GM19468 (cell line): ENCODE results near the gene MAD1L1.

Experiments
- ATAC-seq: cut with Tn5 transposase; IDR thresholded peaks from one replicate; pipeline ENCODE4 v1.9.1; 2021; ENCODE audit warnings: mild to moderate bottlenecking, moderate library complexity, moderate number of reproducible peaks; ENCODE audit not compliant: unreplicated experiment; ENCODE audit errors: extremely low read depth

MAD1L1 gene

DNA sequence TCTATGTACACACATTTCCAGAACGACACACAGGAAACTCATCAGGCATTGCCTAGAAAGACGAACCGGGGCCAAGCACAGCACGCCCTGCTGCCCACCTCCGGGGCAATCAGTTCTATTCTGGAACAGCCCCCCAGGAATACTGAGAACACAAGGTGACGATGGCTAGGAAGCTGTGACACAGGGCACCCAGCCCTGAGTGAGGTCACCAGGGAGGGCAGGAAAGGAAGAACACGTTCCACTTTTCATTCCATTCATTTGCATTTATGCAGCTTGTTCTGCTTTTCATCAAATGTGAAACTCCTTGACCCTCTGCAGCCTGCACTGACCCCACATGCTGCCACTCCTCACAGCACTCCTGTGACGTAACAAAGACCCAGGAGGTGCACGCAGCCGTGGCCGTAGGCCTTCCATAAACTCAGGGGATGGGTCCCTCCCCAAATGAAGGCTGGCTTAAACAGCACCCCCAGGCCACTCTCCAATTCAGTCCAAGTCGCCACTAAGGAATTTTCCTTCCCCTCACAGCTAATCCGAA, 28.9 kb downstream of the MAD1L1 start:
- no peak for ATAC-seq

DNA sequence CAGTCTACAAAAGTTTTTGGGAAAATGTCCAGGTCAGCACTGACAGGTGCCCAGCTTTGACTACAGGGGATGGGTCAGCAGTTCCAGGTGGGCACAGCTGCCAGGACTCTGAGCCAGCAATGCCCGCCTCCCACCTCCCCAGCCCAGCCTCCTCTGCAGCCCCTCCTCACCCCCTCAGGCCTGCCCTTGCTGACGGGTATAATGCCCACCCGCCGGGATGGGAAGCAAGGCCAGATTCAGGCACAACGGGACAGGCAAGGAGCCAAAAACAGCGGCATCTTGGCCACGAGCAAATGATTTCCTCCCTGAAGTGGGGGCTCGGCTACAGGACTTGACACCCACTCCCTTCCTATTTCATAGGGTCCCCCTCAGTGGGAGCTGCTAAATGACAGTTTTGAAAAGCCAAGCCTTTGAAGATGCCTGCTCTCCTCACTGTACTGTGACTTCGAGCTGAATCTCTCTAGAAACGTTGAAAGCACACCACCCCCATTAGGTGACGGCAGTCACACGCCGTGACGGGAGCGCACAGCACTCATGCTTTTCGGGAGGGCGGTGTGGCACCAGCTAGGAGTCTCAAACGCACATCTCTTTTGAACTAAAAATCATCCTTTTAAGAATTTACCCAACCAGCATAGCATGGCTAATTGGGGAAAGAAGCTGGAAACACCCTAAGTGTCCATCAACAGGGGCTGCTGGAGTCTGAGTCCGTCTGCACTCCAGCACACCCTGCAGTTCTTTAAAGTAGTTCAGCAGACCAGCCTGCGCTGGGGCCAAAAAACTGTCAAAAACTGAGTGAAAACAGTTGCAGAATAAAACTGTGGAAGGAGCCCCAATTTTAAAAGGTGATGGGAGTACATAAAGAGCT, 29.6 kb downstream of the MAD1L1 start:
- no peak for ATAC-seq

DNA sequence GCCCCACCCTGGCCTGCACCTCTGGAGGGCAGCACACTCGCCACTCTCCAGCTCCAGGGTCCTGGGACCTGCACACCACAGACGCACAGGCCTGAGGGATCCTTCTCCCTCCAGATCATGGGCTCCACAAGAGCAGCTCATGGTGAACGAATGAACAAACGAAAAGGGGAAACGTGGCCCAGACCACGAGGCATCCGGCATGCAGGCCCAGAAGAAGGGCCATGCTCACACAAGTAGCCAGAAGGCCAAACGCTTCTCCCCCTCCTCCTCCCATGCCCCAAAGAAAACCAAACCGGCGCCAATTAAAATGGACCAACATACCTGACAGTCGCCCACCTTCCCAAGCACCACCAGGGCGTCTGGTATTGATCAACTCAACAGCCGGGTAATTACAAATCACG, 30.4 kb downstream of the MAD1L1 start:
- no peak for ATAC-seq

DNA sequence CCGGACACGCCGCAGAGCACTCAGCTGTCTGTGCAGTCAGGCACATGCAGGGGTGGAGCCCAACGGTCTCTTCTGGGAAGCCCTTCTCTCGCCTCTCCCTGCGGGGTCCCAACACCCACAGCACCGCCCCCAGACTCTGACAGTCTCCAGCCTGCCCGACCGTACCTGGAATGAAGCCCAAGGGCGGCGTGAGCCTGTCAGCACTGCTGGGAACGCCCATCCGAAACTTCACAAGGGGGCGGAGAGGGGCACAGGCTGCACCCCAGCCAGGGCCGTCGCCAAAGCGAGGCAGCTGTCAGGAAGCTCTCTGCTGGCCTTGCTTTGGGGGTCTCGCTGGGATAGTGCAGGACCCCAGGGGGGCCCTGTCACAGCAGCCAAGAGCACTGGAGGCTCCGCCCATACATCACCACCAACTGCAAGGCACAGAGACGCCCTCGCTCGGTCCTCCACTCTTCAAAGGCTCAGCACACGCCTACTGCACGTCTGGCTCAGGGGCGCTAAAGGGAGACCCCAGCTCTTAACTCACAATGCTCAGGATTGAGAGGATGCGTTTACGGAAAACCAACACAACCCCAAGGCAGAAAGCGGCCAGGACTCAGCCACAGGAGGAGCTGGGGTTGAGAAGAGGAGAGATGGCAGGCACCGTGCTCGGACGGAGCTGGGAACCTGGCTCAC, 30.9 kb downstream of the MAD1L1 start:
- ATAC-seq, result no peak

DNA sequence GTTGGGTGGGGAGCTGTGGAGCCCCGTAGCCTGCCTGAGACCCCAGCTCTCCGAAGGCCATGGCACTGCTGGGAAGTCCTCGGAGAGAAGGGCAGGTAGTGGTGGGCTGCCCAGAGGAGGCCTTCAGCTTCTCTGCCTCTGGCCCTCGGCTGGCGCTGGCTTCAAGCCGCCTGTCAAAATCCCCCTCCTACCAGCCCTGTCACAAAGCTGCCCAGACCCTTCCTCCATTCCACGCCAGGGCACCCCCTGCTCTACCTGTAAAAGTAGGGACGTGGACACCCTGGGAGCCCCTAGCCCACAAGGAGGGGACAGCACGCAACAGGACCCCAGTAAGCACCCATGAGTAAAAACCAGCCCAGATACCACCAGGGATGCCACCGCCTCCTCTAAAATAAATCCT, 31.6 kb downstream of the MAD1L1 start:
- no peak for ATAC-seq

DNA sequence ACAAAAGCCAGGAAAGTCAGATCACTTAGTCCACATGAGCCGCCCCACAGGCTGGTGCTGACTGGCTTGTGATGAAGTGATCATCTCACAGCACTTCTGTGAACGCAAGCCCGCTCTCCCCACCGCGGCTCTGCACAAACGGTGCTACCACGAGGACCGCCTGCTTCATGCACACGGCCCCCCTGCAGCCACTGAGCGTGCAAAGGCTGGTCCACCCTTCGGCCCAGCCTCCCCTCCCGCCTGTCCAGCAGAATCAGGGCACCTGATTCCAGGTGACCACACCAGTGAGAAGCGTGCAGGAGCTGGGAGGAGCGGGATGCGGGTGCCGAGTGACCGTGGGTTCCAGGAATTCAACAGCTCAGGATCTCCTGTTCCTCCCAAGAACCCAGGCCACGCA, 32.2 kb downstream of the MAD1L1 start:
- ATAC-seq, result no peak

DNA sequence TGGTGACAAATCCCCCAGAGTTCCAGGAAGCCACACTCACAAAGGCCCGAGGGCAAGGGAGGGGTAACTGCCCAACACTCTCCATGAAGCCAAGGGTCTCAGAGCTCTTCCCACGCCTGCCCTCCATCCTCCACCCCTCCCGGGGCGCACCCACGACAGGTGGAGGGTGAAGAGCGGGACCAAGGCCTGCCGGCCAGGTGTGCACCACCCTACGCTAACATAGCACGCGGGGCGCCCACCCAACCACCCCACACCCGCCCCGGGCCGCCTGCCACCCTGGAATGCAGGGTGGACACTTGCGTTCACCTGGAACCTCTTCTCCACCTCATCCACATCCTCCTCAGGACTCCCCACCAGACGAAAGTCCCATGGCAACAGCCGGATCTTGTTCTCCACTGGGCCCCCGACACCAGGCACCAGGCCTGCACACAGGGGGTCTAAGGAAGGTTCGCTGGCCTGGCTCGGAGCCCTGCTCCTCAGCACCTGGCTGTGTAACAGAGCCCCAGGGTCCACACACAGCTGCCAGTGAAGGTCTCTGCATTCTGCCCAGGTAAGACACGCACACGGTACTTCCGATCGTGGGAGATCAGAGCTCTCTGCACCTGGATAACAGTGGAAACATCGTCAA, 32.7 kb downstream of the MAD1L1 start:
- ATAC-seq, result no peak

DNA sequence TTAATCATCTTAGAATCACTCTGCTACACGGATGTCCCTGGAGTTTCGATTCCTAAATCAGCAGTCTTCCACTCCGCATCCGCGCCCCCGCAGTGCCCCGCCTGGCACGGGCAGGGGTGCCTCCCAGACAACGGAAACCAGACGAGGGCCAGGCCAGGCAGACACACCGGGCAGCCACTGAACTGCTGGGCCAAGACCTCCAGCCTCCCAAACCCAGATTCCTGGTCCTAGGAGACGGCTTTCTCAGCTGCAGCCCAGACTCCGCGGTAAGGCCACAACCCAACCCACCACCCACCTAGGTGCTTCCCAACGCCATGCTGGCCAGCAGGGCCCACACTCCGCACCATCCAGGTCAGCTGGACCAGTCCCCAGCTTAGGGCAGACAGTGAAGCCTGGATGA, 33.2 kb downstream of the MAD1L1 start:
- ATAC-seq, result no peak

DNA sequence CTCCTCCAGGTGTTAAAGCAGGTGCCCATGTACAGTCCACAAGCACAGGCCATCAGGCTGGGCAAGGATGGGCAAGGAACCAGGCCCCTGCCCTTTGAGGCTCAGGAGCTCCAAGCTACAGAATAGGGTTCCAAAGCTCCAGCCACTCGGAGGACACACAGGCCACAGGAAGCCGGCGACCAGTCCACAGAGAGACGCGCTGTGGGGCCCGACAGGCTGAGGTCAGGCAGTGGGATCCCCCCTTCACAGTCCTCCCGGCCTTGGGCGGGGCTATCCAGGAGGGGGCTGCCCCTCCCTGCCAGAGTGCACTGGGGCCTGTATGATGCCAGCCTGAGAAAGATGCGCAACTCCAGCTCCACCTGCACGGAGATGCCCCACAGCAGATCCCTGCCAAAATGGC, 34.0 kb downstream of the MAD1L1 start:
- ATAC-seq, result no peak

DNA sequence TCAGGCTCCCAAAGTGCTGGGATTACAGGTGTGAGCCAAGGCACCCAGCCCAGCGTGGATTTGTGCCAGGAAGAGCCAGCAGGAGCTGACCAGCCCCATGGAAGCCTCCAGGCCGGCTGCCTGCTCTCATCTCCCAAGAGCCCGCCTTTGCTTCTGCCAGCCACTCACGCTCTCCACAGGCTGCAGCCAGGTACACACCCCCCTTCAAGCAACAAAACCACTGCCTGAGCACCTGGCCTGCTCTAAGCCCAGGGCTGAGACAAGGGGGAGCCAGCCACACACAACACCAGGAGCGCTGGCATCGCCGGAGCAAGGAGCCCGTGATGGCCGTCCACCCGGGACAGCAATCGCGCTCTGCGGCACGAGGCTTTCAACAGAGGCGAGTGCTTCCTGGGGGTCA, 34.5 kb downstream of the MAD1L1 start:
- no peak for ATAC-seq

DNA sequence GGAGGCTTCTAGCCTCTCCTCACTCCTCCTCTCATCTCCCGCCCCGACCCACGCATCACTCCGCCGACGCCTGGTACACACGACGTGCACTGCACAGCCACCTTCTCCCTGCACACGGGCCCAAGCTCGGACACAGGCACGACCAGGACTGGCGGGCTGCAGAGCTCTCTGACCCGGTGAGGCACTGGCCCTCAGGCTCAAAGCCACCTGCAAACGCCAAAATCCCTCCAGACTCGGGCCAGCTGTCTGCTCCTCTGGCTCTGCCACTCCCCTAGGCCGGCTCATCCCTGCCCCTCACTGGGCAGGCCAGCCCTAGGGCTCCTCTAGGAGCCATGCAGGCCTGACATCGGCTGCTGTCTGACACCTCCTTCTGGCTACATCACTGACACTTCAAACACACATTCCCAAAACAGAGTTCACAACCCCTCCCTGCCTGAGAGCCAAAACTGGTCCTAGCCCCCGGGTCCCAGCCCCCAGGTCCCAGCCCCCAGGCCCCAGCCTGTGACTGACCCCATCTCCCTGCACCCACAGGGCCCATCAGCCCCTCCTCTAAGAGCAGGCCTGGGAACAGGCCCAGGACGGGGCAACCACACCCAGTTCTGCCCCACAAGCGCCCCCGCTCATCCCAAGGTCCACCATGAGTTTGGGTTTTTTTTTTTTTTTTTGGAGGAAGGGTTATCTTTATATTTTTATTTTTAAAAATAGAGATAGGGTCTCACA, 35.1 kb downstream of the MAD1L1 start:
- ATAC-seq, result no peak

DNA sequence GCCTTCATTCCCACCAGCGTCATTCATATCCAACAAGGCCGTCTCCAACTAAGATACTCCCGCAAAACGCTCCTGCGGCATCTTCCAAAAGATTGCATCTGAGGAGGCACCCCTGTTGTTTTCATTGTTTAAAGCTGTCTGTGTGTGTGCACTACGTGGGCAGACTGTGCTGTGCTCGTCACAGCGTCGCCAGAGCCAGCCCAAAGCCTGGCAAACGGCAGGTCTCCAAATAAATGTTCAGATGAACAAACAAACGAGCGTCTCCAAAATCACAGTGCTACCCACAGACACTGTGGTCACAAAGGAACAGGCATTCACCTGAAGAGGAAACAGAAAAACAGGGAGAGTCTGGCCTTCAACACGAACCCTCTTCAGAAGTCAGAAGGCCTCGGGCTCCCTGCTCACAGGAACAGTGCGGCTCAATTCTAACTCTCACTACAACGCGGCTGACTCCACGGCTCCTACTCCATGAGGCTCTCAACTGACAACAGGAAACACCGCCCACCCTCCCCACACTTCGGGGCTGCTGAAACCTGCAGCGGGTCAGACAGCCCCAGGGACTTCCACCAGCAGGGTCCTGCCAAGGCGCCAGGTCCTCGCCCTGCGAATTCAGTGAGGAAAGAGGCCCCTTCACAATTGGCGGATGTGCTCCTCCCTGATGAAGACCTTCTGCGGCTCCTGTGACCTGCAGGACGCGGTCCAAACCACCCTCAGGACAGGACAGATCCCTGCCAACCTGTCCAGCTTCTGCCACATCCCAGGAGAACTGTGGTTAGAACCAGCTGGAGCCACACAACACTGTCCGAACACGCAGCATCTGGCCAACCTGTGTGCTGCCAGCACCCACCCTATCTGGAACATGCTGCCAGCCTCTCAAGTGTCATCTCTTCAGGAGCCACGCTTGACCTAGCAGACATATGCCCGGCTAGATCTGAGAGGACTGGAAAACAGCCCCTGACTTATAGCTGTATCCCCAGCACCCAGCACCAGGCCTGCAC, 36.1 kb downstream of the MAD1L1 start:
- no peak for ATAC-seq

DNA sequence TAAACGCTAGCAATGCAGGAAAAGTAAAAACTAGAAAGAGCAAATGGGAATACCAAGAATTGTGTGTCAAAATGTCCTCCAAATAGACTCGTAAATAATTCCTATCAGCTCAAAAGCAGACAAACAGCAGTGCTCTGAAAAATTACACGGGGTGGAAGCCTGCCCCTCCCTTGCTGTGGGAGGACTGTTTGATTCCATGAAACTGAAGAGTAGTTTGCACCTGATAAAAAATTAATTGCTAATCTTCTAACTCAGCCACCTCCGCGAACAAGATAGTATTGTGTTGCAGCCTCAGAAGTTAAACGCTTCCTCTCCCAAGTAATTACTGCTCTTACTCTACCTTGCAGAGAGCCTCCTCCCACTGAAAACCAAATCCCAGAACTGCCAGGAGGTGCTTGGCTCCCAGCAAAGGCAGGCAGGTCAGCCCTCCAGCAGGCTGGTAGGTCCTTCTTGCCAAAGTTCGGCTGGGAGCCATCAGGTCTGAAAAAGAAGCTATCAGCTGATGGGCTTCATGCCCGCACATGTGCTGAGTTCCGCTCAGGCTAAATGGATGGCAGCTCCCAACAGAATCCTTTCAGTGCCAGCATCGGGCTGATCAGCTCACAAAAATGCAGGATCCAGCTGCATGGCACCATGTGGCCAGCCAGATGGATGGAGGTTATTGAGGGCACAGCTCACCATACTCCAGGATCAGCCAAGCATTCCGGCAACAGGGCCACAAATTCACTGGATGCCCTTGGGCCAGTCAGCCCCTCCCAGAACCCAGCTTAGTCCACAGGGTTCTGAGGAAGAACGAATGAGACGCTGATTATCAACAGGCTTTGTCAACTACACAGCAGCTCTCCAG, 37.1 kb downstream of the MAD1L1 start:
- ATAC-seq, result no peak

DNA sequence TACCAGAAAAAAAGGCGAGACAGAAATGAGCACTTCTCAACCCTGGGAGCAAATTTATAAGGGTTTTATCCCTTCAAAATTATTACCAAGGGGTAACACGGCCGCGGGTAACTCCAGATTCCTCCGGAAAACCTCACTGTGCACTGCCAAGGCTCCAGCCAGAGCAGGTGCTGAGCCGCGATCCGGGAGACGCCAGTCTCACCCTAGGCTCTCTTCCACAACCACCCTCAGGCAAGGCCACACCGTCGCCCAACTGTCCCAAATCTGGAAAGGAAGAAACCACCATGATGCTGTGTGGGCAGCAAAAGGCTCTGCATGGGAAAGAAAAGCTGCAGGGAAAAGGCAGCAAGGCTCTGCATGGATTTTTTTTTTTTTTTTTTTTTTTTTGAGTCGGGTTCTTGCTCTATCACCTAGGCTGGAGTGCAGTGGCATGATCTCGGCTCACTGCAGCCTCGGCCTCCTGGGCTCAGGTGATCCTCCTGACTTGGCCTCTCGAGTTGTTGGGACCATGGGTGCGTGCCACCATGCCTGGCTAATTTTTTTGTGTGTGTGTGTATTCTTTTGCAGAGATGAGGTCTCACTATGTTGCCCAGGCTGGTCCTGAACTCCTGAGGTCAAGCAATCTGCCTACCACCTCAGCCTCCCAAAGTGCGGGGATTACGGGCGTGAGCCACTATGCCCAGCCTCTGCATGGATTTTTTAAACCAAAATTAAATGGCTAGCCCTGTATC, 39.0 kb downstream of the MAD1L1 start:
- ATAC-seq, result no peak

DNA sequence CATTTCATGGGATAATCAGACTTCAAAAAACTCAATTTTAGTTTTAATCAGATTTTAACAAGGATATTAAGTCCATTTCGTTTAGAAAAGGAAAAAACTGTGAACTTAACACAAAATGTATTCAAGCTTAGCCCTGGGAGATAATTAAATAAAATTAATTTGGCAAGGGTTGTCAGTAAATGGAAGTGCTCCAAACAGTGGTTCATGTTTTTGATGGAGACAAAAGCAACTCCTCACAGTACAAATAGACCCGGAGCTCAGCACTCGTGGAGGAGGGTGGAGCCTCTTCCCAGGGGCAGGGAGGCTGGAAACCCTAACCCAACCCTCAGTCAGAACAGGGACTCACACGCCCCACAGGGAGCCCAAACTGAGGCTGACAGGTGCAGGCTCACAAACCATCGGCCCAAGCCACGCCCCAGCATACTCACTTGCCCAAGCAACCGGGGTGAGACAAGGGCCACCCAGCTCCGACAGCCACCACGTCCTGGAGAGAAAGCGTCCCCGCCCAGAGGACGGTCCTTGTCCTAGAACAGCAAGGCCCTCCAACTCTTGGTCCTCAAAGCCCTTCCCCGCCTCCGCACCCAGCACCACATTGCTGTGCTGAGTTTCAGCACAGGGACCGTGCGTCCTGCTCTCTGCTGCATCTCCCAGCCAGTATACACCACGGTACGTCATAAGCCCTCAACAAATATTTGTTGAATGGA, 39.8 kb downstream of the MAD1L1 start:
- no peak for ATAC-seq

DNA sequence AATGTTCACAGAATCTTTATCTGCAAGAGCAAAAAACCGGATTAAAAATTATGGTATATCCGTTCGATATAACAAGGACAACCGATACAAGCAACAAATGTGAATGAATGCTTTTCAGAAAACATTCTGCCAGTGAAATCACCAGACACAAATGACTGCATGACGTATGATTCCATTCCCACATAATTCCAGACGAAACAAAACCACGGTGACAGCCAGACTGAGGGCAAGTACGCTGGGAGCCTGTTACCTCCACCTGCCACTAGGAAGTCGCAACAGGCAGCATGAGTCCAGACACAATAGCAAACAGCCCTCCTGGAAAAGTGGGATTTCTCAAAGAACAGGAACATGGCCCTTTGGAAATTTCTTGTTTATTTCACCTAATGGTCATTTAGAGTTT, 41.7 kb downstream of the MAD1L1 start:
- no peak for ATAC-seq

DNA sequence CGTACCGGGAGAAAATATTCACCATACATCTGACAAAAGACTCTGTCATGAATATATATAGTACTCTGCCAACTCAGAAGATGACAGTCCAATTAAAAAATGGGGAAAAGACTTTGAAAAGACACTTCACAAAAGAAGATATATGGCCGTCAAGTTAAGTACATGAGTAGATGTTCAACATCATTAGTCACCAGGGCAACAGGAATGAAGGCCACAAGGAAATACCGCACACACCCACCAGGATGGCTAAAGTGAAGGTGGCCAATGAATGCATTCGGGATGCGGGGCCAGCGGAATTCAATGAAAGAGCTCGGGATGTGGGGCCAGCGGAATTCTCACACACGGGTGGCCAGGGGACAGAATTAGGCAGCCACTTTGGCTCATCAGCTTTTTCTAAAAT, 42.2 kb downstream of the MAD1L1 start:
- ATAC-seq, result no peak
